HUDEP-2 (cell line): ENCODE data around the gene ATP6V1C2.
"Not testable (repeated sequence)": the region's sequence is repeated elsewhere in the genome, so short reads cannot be mapped to it uniquely, and the experiment has no call there.

ENCODE experiments used
- DNase-seq, 76 experiments: peaks; one replicate each; lab custom pipeline; 2025; ENCODE audit not compliant: unreplicated experiment in 76 of 76; lab: John Stamatoyannopoulos, UW

The ATP6V1C2 gene

DNA sequence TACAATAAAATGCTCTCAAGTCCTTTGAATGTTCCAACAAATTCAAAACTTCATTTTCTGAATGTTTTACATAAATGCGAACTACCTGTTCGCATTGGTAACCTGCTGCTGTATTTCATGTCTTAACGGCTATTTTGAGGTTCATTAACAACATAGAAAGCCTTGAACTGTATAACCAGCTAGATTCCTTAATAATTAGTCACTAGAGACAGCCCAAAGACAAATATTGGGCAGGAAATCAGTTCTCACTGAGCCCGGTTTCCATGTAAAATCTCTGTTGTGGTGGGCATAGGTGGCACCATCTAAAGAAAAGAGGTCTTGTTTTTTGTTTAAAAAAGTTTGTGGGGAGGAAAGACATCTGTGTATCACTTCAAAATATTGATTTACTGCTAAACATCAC is 62.0 kb downstream of the ATP6V1C2 start:
- DNase-seq = no peak

- DNase-seq = no peak
These were observed 63.3 kb downstream of the ATP6V1C2 start for GRCh38 chr2:10784719-10785118.

GRCh38 chr2:10785260-10785659 is 63.8 kb downstream of the ATP6V1C2 start:
- no peak for DNase-seq

DNA sequence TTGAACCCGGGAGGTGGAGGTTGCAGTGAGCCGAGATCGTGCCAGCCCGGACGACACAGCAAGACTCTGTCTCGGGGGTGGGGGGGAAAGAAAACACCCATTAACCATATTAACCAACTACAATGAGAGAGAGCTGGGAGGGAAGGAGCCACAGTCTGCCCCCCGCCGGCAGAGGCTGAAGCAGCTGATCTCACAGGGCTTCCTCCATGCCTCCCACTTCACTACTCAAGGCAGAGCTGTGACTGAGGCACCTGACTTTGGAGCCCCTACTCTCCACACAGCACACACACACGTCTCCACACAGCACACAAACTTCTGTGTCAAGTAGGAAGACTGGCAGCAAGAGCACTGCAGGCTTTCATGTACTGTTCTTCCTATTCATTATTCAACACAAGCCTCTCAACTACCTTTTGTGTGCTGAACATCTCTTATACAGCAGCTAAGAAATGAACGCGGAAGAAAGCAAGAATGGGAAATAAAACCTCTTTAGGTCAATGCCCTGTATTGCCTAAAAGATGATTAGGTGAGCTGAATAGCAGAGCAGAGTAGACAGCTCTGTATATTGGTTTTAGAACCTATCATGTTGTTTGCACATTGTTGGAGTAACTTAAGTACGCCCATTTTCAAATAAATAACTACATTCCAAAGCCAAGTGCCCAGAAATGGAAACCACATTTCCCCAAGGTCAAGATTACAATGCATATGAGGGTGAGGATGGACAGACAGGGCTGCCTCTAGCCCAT is 65.0 kb downstream of the ATP6V1C2 start:
- DNase-seq = no peak

GRCh38 chr2:10787176-10787968 is 65.9 kb downstream of the ATP6V1C2 start:
- DNase-seq = peak in 38 of 76 experiments; percentile 1 to 54 (median 26)

GRCh38 chr2:10788855-10789254 is 67.4 kb downstream of the ATP6V1C2 start:
- no peak for DNase-seq

DNA sequence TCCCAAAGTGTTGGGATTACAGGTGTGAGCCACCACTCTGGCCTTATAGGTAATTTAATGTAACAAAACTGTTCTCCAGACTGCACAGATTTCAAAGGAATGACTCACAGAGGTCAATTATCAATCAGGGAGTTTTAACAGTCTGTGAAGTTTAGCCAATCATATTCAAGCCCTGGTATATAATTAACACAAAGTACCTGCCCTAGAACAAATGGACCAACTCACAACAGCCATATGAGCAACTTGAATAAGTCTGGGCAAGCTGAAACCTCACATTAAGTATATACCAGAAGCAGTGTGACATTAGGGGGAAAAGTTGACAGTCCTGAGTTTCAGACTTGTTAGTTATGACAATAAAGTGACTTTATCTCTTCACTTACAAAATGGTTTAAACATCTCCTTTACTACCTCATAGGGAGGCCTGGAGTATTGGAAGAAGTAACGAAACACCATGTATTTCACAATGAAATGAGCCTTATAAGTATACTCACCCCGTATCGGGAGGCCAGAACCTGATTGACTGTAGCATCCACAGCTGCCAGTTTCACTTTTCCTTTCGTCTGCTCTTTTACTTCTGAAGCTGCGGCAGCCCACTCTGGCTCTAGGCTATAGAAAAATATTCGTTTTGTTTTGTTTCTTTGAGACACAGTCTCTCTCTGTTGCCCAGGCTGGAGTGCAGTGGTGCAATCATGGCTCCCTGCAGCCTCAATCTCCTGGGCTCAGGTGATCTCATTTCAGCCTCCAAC is 69.0 kb downstream of the ATP6V1C2 start:
- no peak for DNase-seq

- DNase-seq = no peak
These were observed 70.7 kb downstream of the ATP6V1C2 start for GRCh38 chr2:10792001-10792634.

DNA sequence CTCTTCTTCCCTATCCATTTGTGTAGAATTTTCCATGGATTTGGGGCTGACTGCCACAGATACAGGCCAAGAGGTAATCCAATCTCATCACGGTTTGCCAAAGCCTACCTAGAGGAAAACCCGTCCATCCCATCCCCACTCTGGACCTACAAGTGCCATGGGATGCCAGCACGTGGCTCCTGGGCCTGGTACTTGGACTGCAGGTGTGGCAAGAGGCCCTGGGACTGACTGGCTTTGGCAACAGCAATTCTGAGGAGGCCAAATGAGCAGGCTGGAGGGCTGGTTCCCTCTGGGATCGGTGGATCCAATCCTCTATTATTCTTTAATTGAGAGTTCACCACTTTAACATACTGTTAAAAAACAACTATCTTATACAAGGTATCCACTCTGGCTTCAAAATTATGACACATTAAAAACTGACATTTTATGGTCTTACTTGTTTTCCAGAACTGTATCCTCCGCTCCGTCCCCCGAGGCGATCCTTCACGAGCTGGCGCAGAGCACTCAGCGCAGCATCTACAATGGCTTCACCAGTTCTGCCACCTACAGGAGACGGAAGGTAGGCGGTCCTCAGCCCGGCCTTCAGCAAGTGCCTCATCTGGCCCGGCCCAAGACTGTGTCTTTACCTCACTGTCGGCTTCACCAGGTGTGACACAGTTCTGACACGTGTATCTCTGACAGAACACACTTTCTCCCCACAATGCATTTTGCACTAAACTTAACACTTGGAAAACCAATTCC is 71.4 kb downstream of the ATP6V1C2 start:
- no peak for DNase-seq

DNA sequence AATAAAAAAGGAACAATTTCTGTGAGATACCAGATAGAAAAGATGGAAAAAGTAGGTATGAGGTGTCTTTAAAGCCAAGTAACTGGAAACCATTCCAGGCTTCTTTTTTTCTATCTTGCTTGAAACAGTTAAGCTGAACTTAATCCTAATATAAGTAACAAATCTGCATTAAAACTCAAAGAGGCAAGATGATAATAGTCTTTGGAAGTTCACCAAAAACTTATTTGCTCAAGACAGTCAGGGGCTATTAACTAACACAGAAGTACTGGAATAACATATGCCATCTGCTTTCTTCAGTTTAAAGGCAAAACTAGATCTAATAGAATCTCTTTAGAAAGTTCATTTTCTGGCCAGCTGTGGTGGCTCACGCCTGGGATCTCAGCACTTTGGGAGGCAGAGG is 72.4 kb downstream of the ATP6V1C2 start:
- DNase-seq = no peak

DNA sequence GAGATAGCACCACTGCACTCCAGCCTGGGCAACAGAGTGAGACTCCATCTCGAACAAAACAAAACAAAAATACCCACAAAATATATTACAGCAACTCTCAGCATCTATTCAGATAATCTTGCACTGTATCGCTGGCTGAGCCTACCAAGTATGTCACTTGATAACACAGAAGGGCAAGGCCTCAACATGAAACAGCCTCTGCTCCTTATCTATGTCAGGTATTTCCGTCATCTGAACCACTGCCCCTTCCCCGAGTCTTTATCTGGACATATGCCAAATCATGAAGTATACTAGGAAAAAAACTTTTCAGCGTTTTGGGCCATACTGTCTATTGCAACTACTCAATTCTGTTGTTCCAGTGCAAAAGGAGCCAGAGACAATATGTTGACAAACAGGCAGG is 73.4 kb downstream of the ATP6V1C2 start:
- peak in 19 of 76 experiments; percentile 3 to 51 (median 24) for DNase-seq

GRCh38 chr2:10795508-10796046 is 74.1 kb downstream of the ATP6V1C2 start:
- DNase-seq = no peak

DNA sequence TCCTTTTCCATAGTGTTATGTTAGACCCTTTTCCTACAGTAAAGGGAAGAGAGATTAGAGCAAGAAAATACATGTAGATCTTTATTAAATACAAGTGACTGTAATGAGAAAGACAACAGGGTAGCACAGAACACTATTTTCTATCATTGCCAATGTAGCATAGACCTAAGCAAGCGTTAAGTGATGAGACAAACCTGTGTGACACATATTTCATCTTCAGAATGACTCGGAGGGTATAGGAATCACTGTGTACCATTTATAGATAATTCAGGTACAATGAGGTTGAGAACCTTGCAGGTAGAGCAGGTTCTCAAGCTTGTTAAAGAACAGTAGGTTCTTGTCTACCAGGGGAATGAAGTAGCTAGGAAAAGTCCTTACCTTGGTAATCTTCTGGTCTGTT is 75.3 kb downstream of the ATP6V1C2 start:
- no peak for DNase-seq

DNA sequence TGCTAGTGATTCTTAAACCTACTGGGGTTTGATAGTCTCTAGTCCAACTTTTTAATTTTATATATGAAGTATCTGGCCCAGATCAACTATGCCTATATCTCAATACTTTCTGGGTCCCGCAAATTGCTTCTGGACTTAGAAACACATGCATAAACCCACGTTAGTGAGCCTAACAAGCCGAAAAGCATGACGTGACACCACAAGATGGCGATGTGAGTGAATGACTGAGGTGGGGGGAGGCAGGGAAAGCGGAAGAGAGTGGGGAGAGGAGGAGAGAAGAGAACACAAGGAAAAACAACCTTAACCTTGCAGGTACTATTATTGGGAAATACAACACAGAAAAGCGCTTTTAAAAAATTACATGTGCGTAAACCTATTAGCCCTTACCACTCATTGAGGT is 77.4 kb downstream of the ATP6V1C2 start:
- DNase-seq = peak in 1 of 76 experiments; percentile 24

- DNase-seq = no peak
These were observed 78.7 kb downstream of the ATP6V1C2 start for GRCh38 chr2:10800163-10800562.

GRCh38 chr2:10802657-10803056 is 81.2 kb downstream of the ATP6V1C2 start:
- no peak for DNase-seq

DNA sequence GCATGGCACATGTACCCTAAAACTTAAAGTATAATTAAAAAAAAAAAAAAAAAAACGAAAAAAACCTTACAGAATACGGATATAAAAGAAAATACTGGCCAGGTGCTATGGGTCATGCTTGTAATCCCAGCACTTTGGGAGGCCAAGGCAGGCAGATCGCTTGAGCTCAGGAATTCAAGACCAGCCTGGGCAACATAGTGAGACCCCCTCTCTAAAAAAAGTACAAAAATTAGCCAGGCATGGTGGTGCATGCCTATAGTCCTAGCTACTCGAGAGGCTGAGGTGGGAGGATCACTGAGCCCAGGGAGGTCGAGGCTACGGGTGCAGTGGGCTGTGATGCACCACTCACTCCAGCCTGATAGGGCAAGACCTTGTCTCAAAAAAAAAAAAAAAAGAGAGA is 84.6 kb downstream of the ATP6V1C2 start:
- not testable (repeated sequence) for DNase-seq

GRCh38 chr2:10806543-10806942 is 85.1 kb downstream of the ATP6V1C2 start:
- DNase-seq = no peak

DNA sequence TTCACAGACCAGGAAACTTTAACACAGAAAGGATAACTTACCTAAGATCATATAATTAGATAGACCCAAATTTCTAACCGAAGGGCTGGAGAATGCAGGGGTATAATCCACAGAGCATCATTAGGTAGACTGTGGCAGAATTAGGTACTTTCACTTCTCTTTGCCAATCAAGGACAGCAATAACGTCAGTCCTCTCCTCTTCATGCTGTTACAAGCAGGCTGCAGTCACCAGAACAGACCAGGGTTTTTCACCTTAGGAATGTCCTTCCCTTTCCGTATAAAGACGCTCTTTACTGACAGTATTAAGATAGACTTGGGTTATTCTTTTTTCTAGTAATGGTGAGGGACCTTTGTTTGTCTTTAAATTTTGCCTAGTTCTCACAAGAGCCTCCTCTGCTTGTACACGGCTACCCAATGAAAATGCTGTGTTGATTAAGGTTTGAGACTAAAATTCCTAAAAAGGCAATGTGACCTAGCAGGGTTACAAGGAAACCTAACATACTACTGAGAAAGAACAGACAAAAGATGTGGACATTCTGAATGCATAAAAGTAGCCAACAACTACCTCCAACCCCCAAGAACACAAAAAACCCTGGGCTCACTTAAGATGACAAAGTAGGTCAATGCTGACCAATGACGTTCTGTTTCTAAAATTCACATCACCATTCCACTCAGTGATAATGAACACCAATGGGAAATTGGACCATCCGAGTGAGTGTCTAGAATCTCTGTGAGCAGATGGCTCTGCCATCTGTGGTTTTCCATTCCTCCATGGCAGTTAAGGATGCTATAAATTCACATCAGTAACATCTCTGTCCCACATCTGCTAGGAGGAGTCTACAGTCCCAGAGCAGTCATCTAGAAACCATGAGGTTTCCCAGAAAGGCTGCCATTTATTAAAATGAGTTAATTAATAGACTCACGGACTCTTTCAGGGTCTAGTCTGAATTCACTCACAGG is 89.1 kb downstream of the ATP6V1C2 start:
- peak in 1 of 76 experiments; percentile 26 for DNase-seq
